NCI-H526 treated with DMSO at 0.1 percent for 48 hours (cell line): Measurements from ENCODE around the gene AIP.

Experiments used
- DNase-seq: peaks from one replicate; lab custom pipeline; 2025; lab: John Stamatoyannopoulos, UW

The AIP gene

GRCh38 chr11:67493548-67494370, 10.9 kb downstream of the AIP start:
- no peak for DNase-seq

GRCh38 chr11:67494371-67495233, 11.8 kb downstream of the AIP start:
- no peak for DNase-seq

- no peak for DNase-seq
These were observed 12.6 kb downstream of the AIP start for GRCh38 chr11:67495234-67496005.

- DNase-seq: no peak
These were observed 13.3 kb downstream of the AIP start for GRCh38 chr11:67496113-67496512.

- DNase-seq: no peak
These were observed 14.9 kb downstream of the AIP start for GRCh38 chr11:67497656-67498291.

- no peak for DNase-seq
These were observed 15.7 kb downstream of the AIP start for GRCh38 chr11:67498544-67498972.

GRCh38 chr11:67499808-67500483, 17.1 kb downstream of the AIP start:
- DNase-seq: no peak

- DNase-seq: no peak
These were observed 17.6 kb downstream of the AIP start for GRCh38 chr11:67500484-67500821.

GRCh38 chr11:67500831-67501715, 18.2 kb downstream of the AIP start:
- no peak for DNase-seq

- DNase-seq: no peak
These were observed 19.0 kb downstream of the AIP start for GRCh38 chr11:67501854-67502253.

GRCh38 chr11:67502328-67502979, 19.6 kb downstream of the AIP start:
- DNase-seq: no peak

GRCh38 chr11:67503119-67504004, 20.5 kb downstream of the AIP start:
- no peak for DNase-seq

- peak; percentile 16 for DNase-seq
These were observed 21.5 kb downstream of the AIP start for GRCh38 chr11:67504005-67504949.

GRCh38 chr11:67504950-67505581, 22.2 kb downstream of the AIP start, which contains the start of gene PITPNM1:
PITPNM1 (minus strand) TSS chr11:67505363; CDS start chr11:67504180, 1,183 bp downstream.
- no peak for DNase-seq

- DNase-seq: peak; percentile 66
These were observed 23.0 kb downstream of the AIP start for GRCh38 chr11:67505605-67506396.

- no peak for DNase-seq
These were observed 23.7 kb downstream of the AIP start for GRCh38 chr11:67506426-67507051.
